ENCODE data around the gene ADRA1B.
A peak's percentile ranks its signal among the peaks of the same experiment; 100 is the strongest.

ADRA1B gene

GRCh38 chr5:159921721-159922120 lies 5.4 kb downstream of the ADRA1B start:
- no peak overlapping the region for H3K4me3 ChIP-seq (replicated peaks; ENCODE audit: low read depth, low read length)
- TF ChIP-seq CTCF (IDR thresholded peaks at IDR 0.05; ENCODE audit: low read depth, low read length, missing control alignments) = no peak
- DNase-seq (ENCODE audit: extremely low read depth, low read depth) = no peak

- TF ChIP-seq CTCF (IDR thresholded peaks at IDR 0.05; ENCODE audit: low read depth, low read length, missing control alignments) = no peak
- H3K4me3 ChIP-seq (replicated peaks; ENCODE audit: low read depth, low read length) = no peak overlapping the region
- no peak for DNase-seq (ENCODE audit: extremely low read depth, low read depth)
These were observed 6.7 kb downstream of the ADRA1B start for GRCh38 chr5:159923008-159923407.

GRCh38 chr5:159928122-159928909 lies 12.0 kb downstream of the ADRA1B start:
- peak; percentile 51 for DNase-seq (ENCODE audit: extremely low read depth, low read depth)
- peak overlapping the region; percentile 7; the same call in 1 of the 2 replicates for H3K4me3 ChIP-seq (replicated peaks; ENCODE audit: low read depth, low read length)
- TF ChIP-seq CTCF (IDR thresholded peaks at IDR 0.05; ENCODE audit: low read depth, low read length, missing control alignments) = no peak

- H3K4me3 ChIP-seq (replicated peaks; ENCODE audit: low read depth, low read length) = no peak overlapping the region
- DNase-seq (ENCODE audit: extremely low read depth, low read depth) = no peak
- TF ChIP-seq CTCF (IDR thresholded peaks at IDR 0.05; ENCODE audit: low read depth, low read length, missing control alignments) = no peak
These were observed 12.9 kb downstream of the ADRA1B start for GRCh38 chr5:159929176-159929575.

GRCh38 chr5:159933531-159934485 lies 17.5 kb downstream of the ADRA1B start:
- no peak for DNase-seq (ENCODE audit: extremely low read depth, low read depth)
- no peak overlapping the region for H3K4me3 ChIP-seq (replicated peaks; ENCODE audit: low read depth, low read length)
- no peak for TF ChIP-seq CTCF (IDR thresholded peaks at IDR 0.05; ENCODE audit: low read depth, low read length, missing control alignments)

- TF ChIP-seq CTCF (IDR thresholded peaks at IDR 0.05; ENCODE audit: low read depth, low read length, missing control alignments) = no peak
These were observed 19.7 kb downstream of the ADRA1B start for GRCh38 chr5:159935946-159936345.

More at GRCh38 chr5:159935946-159936345, 19.7 kb downstream of the ADRA1B start:
- no peak for DNase-seq (ENCODE audit: extremely low read depth, low read depth)
- H3K4me3 ChIP-seq (replicated peaks; ENCODE audit: low read depth, low read length) = no peak overlapping the region

Data from HFF-Myc (cell line).